ENCODE results near the gene BRD3OS.

BRD3OS gene

GRCh38 chr9:134052941-134053340 lies 27.7 kb downstream of the BRD3OS start:
- Mint-ChIP-seq H3K9me3 (no peaks in the 10 kb centered on the region), H3K4me3 (no peak overlapping the region), H3K27ac (no peak overlapping the region), H3K27me3 (ENCODE audit: low read depth) (no peaks in the 10 kb centered on the region), H3K36me3 (ENCODE audit: low read depth) (peaks cover 7% of the 10 kb centered on the region), H3K4me1 (ENCODE audit: low read depth) (no peaks in the 10 kb centered on the region)
- no peak for DNase-seq (ENCODE audit: low spot score)

- Mint-ChIP-seq H3K27me3 (ENCODE audit: low read depth) (no peaks in the 10 kb centered on the region), H3K4me1 (ENCODE audit: low read depth) (no peaks in the 10 kb centered on the region), H3K36me3 (ENCODE audit: low read depth) (peaks cover 7% of the 10 kb centered on the region), H3K4me3 (no peak overlapping the region), H3K9me3 (no peaks in the 10 kb centered on the region), H3K27ac (no peak overlapping the region)
- no peak for DNase-seq (ENCODE audit: low spot score)
Observed at GRCh38 chr9:134053401-134053871, 28.2 kb downstream of the BRD3OS start.

GRCh38 chr9:134053941-134054761 lies 28.9 kb downstream of the BRD3OS start:
- Mint-ChIP-seq H3K36me3 (ENCODE audit: low read depth) (peaks cover 7% of the 10 kb centered on the region), H3K27me3 (ENCODE audit: low read depth) (no peaks in the 10 kb centered on the region), H3K9me3 (no peaks in the 10 kb centered on the region), H3K4me1 (ENCODE audit: low read depth) (no peaks in the 10 kb centered on the region), H3K27ac (no peak overlapping the region), H3K4me3 (no peak overlapping the region)
- DNase-seq (ENCODE audit: low spot score) = no peak

DNA sequence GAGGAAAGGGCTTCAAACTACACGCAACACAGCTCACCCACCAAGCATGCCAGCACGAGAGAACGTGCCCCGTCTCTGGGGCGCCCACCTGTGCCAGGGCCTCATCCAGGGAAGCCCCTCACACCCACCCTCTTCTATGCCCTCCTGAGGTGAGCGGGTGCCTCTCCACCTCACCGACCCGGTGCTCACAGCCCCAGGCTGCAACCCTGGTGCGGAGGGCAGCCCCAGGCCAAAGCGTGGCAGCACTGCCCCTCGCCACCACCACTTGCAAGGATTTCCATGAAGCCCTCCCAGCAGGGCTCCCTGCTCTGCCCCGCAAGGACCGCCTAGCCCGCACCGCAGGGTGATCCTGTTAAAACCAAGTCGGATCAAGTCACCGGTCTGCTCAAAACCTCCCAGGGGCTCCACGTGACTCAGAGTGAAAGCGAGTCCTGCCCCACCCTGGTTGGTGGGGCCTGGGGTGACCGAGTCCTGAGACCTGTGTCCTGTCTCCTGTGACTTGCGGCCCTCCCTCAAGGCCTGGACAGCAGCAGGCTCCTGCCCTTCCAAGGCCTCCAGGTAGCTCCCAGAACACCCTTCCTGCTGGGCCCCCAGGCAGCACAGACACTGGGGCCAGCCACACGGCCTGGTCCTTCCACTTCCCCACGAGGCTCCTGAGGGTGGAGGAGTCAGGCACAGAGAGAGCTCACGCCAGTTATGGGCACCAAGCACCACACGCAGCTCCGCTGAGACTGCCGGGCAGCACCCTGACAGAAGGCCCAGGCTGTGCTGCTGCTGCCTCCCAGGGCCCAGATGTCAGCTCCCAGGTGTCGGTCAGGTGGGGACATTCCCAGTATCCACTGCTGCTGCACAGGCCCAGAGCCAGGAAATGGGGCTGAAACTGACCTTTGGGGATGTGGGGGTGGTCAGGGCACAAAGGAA lies 29.9 kb downstream of the BRD3OS start:
- H3K36me3 Mint-ChIP-seq (ENCODE audit: low read depth) = peaks cover 7% of the 10 kb centered on the region
- no peak overlapping the region for H3K4me3 Mint-ChIP-seq
- no peak overlapping the region for H3K27ac Mint-ChIP-seq
- H3K4me1 Mint-ChIP-seq (ENCODE audit: low read depth) = peaks cover 2% of the 10 kb centered on the region
- H3K27me3 Mint-ChIP-seq (ENCODE audit: low read depth) = no peaks in the 10 kb centered on the region
- H3K9me3 Mint-ChIP-seq = no peaks in the 10 kb centered on the region
- no peak for DNase-seq (ENCODE audit: low spot score)

- no peak overlapping the region for H3K4me3 Mint-ChIP-seq
- peaks cover 6% of the 10 kb centered on the region for H3K4me1 Mint-ChIP-seq (ENCODE audit: low read depth)
- H3K36me3 Mint-ChIP-seq (ENCODE audit: low read depth) = peaks cover 6% of the 10 kb centered on the region
- no peaks in the 10 kb centered on the region for H3K27me3 Mint-ChIP-seq (ENCODE audit: low read depth)
- no peak overlapping the region for H3K27ac Mint-ChIP-seq
- no peak for DNase-seq (ENCODE audit: low spot score)
- H3K9me3 Mint-ChIP-seq = no peaks in the 10 kb centered on the region
Observed at GRCh38 chr9:134055981-134056461, 30.7 kb downstream of the BRD3OS start.

DNA sequence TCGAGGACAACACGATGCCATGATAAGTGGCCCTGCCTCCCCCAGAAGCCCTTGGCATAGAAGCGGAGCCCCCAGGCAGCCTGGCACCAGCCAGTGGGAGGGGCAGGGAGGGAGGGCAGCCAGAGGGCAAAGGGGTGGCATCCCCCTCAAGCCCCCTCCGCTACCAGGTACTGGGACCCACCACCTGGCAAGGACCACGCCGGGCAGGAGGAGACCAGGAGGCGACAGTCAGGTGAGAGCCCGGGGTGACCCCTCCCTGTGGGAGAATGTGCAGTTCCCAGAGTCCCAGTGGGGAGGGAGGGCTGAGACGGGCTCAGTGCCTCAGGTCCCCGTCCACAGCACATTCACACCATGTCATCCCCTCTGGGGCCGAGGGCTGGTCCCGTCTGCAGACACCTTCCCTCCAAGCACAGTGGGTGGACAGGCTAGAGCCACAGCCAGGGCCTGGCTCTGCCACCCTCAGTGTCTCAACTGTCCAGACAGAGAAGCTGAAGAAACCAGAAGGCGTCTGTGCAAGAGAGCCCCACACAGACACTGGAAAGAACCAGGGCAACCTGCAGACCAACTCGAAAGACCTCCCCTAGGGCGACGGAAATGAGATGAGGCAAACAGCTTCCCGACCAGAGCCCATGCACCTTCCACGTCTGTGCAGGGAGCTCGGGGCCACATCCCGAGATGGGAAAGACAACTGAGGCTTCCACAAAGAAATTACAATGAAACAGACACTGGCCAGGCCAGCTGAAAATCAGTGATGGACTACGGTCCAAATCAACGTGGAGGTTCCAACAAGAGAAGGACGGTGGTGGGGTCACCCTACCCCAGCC lies 31.4 kb downstream of the BRD3OS start:
- no peak overlapping the region for H3K4me3 Mint-ChIP-seq
- no peaks in the 10 kb centered on the region for H3K36me3 Mint-ChIP-seq (ENCODE audit: low read depth)
- no peak overlapping the region for H3K27ac Mint-ChIP-seq
- H3K4me1 Mint-ChIP-seq (ENCODE audit: low read depth) = peaks cover 6% of the 10 kb centered on the region
- H3K27me3 Mint-ChIP-seq (ENCODE audit: low read depth) = no peaks in the 10 kb centered on the region
- no peak for DNase-seq (ENCODE audit: low spot score)
- no peaks in the 10 kb centered on the region for H3K9me3 Mint-ChIP-seq

DNA sequence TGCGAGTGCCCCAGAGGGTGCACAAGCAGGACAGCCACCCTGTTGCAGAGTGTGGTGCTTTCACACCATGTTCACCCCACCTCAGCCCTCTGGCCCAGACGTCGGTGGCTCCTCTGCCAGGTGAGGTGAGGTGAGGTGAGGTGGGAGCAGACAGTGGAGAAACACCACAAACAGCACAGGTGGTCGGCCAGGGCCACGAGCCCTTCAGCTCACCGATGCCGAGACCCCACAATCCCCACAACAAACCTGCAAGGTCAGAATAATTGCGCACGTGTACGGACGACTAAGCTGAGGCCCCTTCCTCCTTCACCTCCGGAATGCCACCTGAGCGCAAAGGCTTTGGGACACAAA lies 32.0 kb downstream of the BRD3OS start:
- no peaks in the 10 kb centered on the region for H3K27me3 Mint-ChIP-seq (ENCODE audit: low read depth)
- H3K9me3 Mint-ChIP-seq = no peaks in the 10 kb centered on the region
- H3K27ac Mint-ChIP-seq = no peak overlapping the region
- H3K4me3 Mint-ChIP-seq = no peak overlapping the region
- DNase-seq (ENCODE audit: low spot score) = no peak
- no peaks in the 10 kb centered on the region for H3K36me3 Mint-ChIP-seq (ENCODE audit: low read depth)
- H3K4me1 Mint-ChIP-seq (ENCODE audit: low read depth) = peaks cover 6% of the 10 kb centered on the region

- no peaks in the 10 kb centered on the region for H3K27me3 Mint-ChIP-seq (ENCODE audit: low read depth)
- no peaks in the 10 kb centered on the region for H3K36me3 Mint-ChIP-seq (ENCODE audit: low read depth)
- DNase-seq (ENCODE audit: low spot score) = no peak
- H3K9me3 Mint-ChIP-seq = no peaks in the 10 kb centered on the region
- H3K4me3 Mint-ChIP-seq = no peak overlapping the region
- peaks cover 6% of the 10 kb centered on the region for H3K4me1 Mint-ChIP-seq (ENCODE audit: low read depth)
- no peak overlapping the region for H3K27ac Mint-ChIP-seq
Observed at GRCh38 chr9:134057751-134058701, 32.7 kb downstream of the BRD3OS start.

DNA sequence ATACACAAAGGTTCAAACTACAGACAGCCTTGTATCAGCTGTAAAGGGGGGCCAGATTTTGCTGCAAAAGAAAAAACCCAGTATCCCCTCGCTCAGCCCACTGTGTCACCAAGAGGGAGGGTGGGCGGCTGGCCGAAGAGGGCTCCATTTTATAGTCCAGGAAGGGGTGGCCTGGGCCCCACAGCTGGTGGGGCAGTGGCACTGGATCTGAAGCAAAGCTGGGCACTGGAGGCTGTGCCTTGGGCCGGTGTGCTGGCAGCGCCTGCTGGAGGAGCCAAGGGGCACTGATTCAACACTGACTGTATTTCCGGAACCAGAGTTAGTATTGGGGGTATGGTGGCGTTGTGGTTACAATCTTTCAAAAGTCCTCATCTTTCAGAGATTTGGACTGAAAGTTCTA lies 33.4 kb downstream of the BRD3OS start:
- H3K36me3 Mint-ChIP-seq (ENCODE audit: low read depth) = peaks cover 2% of the 10 kb centered on the region
- H3K9me3 Mint-ChIP-seq = no peaks in the 10 kb centered on the region
- H3K4me3 Mint-ChIP-seq = no peak overlapping the region
- DNase-seq (ENCODE audit: low spot score) = no peak
- peaks cover 6% of the 10 kb centered on the region for H3K4me1 Mint-ChIP-seq (ENCODE audit: low read depth)
- H3K27ac Mint-ChIP-seq = no peak overlapping the region
- H3K27me3 Mint-ChIP-seq (ENCODE audit: low read depth) = no peaks in the 10 kb centered on the region

GRCh38 chr9:134059188-134059641 lies 33.9 kb downstream of the BRD3OS start:
- no peak overlapping the region for H3K4me3 Mint-ChIP-seq
- H3K36me3 Mint-ChIP-seq (ENCODE audit: low read depth) = peaks cover 2% of the 10 kb centered on the region
- H3K9me3 Mint-ChIP-seq = no peaks in the 10 kb centered on the region
- no peak for DNase-seq (ENCODE audit: low spot score)
- no peak overlapping the region for H3K27ac Mint-ChIP-seq
- H3K4me1 Mint-ChIP-seq (ENCODE audit: low read depth) = peaks cover 6% of the 10 kb centered on the region
- H3K27me3 Mint-ChIP-seq (ENCODE audit: low read depth) = no peaks in the 10 kb centered on the region

- H3K9me3 Mint-ChIP-seq = no peaks in the 10 kb centered on the region
- no peak for DNase-seq (ENCODE audit: low spot score)
- H3K27ac Mint-ChIP-seq = peak overlapping the region; percentile 26
- H3K36me3 Mint-ChIP-seq (ENCODE audit: low read depth) = peaks cover 2% of the 10 kb centered on the region
- H3K4me1 Mint-ChIP-seq (ENCODE audit: low read depth) = peaks cover 6% of the 10 kb centered on the region
- H3K27me3 Mint-ChIP-seq (ENCODE audit: low read depth) = no peaks in the 10 kb centered on the region
- no peak overlapping the region for H3K4me3 Mint-ChIP-seq
Observed at GRCh38 chr9:134059661-134060395, 34.5 kb downstream of the BRD3OS start.

- peaks cover 9% of the 10 kb centered on the region for H3K4me1 Mint-ChIP-seq (ENCODE audit: low read depth)
Observed at GRCh38 chr9:134060546-134060945, 35.3 kb downstream of the BRD3OS start.

More at GRCh38 chr9:134060546-134060945, 35.3 kb downstream of the BRD3OS start:
- Mint-ChIP-seq H3K9me3 (no peaks in the 10 kb centered on the region), H3K4me3 (peak overlapping the region; percentile 12), H3K36me3 (ENCODE audit: low read depth) (peaks cover 2% of the 10 kb centered on the region), H3K27me3 (ENCODE audit: low read depth) (no peaks in the 10 kb centered on the region), H3K27ac (no peak overlapping the region)
- no peak for DNase-seq (ENCODE audit: low spot score)
